Stimulated activated CD4-positive, alpha-beta T cell treated with anti-CD3 and anti-CD28 coated beads, TNF-alpha, amount 100 ng/mL, for 1 hour (primary cell): ENCODE measurements around the gene PLCXD1.
"Not testable (repeated sequence)": the region's sequence is repeated elsewhere in the genome, so short reads cannot be mapped to it uniquely, and the experiment has no call there.

ENCODE experiments used
- DNase-seq, 3 donors: peaks; one replicate each; pipeline ENCODE4 v3.0.0-alpha.2; 2020; ENCODE audit warnings: low read depth in 3 of 3, low spot score in 1 of 3

PLCXD1 gene

DNA sequence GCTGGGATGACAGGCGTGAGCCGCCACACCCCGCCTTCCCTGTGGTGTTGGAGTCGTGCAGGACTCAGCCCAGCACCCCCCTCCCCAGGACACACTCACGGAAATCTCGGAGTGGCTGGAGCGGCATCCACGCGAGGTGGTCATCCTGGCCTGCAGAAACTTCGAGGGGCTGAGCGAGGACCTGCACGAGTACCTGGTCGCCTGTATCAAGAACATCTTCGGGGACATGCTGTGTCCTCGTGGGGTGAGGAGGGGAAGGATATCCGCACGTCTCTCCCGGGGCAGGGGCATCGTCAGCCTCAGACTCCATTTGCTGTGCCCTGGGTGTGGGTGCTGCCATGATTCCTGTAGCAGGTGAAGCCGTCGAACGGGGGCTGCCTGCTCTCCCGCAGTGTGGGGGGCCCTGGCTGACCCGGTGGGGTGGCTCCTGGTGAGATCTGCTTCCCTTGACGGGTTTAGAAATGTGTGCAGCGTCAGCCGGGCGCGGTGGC lies 10.3 kb downstream of the PLCXD1 start:
- DNase-seq = no peak

GRCh38 chrX:292900-293897 lies 12.0 kb downstream of the PLCXD1 start:
- no peak for DNase-seq

GRCh38 chrX:295136-295535 lies 14.0 kb downstream of the PLCXD1 start:
- no peak for DNase-seq

- no peak for DNase-seq
Measured at GRCh38 chrX:298993-299392, 17.8 kb downstream of the PLCXD1 start.

DNA sequence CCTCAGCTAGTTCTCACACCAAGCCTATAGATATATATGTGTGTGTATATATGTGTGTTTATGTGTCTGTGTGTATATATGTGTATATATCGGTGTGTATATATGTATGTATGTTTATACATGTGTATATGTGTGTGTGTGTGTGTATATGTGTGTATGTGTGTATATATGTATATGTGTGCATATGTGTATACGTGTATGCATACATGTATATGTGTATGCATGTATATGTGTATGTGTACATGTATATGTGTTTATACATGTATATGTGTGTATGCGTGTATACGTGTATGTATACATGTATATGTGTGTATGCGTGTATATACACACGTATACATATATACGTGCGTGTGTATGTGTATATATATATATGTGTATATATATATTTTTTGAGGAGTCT lies 19.2 kb downstream of the PLCXD1 start:
- no peak for DNase-seq

- DNase-seq = no peak
Measured at GRCh38 chrX:302975-303374, 21.8 kb downstream of the PLCXD1 start.

DNA sequence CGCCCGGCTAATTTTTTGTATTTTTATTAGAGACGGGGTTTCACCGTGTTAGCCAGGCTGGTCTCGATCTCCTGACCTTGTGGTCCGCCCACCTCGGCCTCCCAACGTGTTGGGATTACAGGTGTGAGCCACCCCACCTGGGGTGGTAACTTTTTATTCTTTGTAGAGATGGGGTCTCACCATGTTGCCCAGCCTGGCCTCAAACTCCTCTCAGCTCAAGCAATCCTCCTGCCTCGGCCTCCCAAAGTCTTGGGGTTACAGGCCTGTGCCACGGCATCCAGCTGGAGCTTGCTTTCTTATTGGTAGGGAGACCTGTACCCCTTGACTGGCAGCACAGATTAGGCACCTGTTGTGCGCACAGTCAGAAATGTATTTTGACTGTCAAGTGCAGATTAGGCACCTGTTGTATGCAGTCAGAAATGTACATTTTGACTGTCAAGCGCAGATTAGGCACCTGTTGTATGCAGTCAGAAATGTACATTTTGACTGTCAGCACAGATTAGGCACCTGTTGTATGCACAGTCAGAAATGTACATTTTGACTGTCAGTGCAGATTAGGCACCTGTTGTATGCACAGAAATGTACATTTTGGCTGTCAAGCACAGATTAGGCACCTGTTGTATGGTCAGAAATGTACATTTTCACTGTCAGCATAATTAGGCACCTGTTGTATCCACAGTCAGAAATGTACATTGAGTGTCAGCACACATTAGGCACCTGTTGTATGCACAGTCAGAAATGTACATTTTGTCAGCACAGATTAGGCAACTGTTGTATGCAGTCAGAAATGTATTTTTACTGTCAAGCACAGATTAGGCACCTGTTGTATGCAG lies 24.8 kb downstream of the PLCXD1 start:
- not testable (repeated sequence) for DNase-seq

- not testable (repeated sequence) for DNase-seq
Measured at GRCh38 chrX:306614-307251, 25.6 kb downstream of the PLCXD1 start.

DNA sequence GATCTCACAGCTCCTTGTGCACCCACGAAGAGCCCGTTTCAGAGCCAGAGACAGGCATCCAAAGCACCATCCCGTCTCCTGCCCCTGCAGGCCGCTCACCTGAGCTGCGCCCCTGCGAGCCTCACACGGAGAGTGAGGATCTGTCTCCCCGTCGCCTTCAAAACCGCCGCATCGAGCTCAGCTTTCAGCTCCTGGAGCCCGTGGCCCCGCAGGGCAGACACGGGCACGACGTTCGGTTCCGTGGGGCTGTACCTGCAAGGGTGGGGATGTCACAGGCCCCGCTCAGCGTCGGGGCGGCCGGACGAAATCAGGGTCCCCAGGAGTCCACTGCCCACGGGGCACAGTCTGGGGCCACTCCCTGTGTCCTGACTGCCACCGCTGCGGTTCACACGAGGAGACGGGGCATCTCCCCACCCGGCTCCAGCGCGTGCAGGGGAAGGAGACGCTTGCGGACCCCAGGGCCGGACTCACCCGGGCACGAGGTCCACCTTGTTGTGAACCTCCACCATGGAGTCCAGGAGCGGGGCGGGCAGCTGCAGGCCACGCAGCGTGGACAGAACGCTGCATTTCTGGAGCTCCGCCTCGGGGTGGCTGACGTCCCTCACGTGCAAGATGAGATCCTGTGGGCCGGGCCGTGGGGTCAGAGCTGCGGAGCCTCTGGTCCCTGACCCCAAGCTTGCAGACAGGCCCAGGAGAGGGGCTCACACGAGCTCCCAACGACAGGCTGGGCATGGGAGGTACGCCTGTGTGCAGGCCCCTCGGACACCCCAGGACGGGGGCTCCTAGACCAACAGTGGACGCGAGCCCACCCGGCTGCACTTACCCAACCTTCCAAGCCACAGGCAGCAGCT lies 26.3 kb downstream of the PLCXD1 start:
- no peak for DNase-seq

DNA sequence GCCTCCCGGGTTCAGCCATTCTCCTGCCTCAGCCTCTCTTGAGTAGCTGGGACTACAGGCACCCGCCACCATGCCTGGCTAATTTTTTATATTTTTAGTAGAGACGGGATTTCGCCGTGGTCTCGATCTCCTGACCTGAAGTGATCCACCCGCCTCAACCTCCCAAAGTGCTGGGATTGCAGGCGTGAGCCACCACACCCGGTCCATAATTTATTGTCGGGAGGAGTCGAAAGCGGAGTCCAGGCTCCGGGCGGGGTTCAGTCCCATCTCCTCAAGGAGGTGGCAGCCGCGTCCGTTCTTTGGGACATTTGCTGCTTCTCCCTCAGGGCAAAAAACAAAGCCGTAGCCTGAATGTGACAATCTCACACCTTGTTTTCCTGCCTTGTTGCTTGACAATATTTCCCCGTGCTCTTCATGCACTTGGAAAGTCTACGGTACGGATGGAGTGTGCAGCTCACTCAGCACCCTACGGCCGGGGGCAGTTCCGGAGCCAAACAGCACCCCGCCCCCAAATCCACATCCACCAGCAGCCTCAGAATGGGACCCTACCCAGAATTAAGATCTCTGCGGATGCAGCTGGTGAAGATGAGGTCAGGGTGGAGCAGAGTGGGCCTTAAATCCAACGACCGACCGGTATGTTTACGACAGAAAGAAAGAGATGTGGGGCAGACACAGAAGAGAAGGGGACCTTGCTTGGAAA lies 27.8 kb downstream of the PLCXD1 start:
- DNase-seq = no peak

- no peak for DNase-seq
Measured at GRCh38 chrX:310621-311155, 29.5 kb downstream of the PLCXD1 start.

GRCh38 chrX:311156-312129 lies 30.3 kb downstream of the PLCXD1 start:
- no peak for DNase-seq

GRCh38 chrX:312621-313331 lies 31.6 kb downstream of the PLCXD1 start:
- no peak for DNase-seq

GRCh38 chrX:313546-313945 lies 32.4 kb downstream of the PLCXD1 start:
- no peak for DNase-seq

DNA sequence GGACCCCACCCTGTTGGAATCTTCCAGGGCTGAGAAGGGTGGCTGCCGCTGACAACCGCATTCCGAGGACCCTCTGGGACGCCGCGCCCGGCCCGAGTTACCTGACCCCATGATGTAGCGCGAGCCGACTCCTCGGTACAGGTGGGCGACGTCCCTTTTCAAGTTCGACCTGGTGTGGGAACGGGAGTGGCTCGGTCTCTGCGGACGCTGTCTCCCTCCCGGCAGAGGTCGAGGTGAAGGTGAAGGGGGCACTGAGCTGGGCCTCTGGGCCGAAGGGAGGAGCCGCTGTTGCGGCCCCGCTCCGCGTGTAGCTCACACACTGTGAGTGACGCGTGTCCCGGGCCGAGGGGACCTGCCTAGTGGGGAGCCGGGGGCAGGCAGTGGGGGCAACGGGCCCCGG lies 32.9 kb downstream of the PLCXD1 start:
- no peak for DNase-seq

GRCh38 chrX:314781-315595 lies 33.8 kb downstream of the PLCXD1 start:
- DNase-seq = no peak
